Measurements from ENCODE around the gene MAPK7.

GRCh38 chr17:19431691-19432090 lies 53.4 kb downstream of the MAPK7 start:
- TF ChIP-seq CTCF (IDR thresholded peaks at IDR 0.05) (no peak), POLR2AphosphoS5 (IDR thresholded peaks at IDR 0.05) (no peak)

Data from prostate gland (tissue), 2 donors.